ENCODE data around the gene TMC6. TPM values are rescaled to one million over a fixed set of nuclear protein-coding genes. Genes with fewer than 3 reads are reported as not detected.

TMC6 gene
- total and polyA plus RNA-seq, 4 donors, result 75.7 to 166 (median 98.9) TPM

DNA sequence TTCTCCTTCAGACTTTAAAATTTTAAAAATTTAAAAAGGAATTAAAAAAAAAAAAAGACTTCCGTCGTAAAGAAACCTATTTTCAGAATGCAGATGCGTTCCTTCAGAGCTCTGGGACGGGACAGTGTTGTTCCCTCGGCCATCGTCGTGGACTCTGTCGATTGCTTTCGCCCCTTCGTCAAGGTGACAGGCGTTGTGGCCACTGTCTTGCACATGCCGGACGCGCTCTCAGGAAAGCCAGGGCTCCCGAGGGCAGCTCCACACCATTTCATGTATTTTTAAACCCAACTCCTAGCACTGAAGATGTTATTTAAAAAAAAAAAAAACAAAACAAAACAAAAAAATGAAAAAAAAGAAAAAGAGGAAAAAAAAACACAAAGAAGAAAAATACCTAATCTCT, 22.3 kb downstream of the TMC6 start:
- DNase-seq, result no peak
- H3K9ac ChIP-seq (ENCODE audit: insufficient read depth in 1 of 2, low read length in 2 of 2), result no peak overlapping the region
- H3K4me3 ChIP-seq, result no peak overlapping the region
- 85 to 87% methylated on average over 15 of the region's 15 CpGs for WGBS, 2 donors
- ATAC-seq (ENCODE audit: insufficient read depth, low FRiP score), result no peak
- H3K9me3 ChIP-seq (ENCODE audit: control insufficient read depth in 4 of 4, insufficient read depth in 3 of 4, low read length in 3 of 4), result peaks cover 0 to 2% (median 0%) of the 10 kb centered on the region in 4 donors
- TF ChIP-seq, protein P1, sequence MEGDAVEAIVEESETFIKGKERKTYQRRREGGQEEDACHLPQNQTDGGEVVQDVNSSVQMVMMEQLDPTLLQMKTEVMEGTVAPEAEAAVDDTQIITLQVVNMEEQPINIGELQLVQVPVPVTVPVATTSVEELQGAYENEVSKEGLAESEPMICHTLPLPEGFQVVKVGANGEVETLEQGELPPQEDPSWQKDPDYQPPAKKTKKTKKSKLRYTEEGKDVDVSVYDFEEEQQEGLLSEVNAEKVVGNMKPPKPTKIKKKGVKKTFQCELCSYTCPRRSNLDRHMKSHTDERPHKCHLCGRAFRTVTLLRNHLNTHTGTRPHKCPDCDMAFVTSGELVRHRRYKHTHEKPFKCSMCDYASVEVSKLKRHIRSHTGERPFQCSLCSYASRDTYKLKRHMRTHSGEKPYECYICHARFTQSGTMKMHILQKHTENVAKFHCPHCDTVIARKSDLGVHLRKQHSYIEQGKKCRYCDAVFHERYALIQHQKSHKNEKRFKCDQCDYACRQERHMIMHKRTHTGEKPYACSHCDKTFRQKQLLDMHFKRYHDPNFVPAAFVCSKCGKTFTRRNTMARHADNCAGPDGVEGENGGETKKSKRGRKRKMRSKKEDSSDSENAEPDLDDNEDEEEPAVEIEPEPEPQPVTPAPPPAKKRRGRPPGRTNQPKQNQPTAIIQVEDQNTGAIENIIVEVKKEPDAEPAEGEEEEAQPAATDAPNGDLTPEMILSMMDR (IDR thresholded peaks at IDR 0.05; ENCODE audit: control extremely low read depth, extremely low read depth), result no peak
- H3K36me3 ChIP-seq (ENCODE audit: control insufficient read depth in 4 of 4, insufficient read depth in 4 of 4, low read length in 4 of 4), result peaks cover 11 to 43% (median 20%) of the 10 kb centered on the region in 4 donors
- H3K27me3 ChIP-seq (ENCODE audit: control insufficient read depth in 3 of 3, insufficient read depth in 3 of 3, low read length in 2 of 3), result no peaks in the 10 kb centered on the region
- H3K27ac ChIP-seq (ENCODE audit: low read depth in 1 of 2, low read length in 1 of 2), result no peak overlapping the region
- H3K4me1 ChIP-seq (ENCODE audit: control insufficient read depth in 5 of 5, insufficient read depth in 5 of 5, low read length in 5 of 5), result peaks cover 0 to 7% (median 0%) of the 10 kb centered on the region in 5 donors

DNA sequence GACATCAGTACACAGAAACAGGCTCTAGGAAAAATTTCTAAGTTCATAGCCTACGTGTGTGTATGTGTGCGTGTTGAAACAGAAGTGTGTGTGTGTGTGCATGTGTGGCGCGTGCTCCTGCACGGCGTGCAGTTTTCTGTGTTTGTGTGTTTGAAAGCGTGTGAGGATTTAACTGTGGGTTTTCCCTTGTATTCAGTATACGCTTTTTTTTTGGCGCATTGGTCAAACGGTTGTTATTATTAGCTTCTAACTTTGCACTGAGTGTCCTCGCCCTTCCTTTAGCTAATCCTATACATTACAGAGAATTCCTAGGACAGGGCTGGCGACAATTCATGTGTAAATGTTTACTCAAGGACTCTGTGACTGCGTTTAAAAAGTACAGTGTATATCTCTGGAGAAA, 23.0 kb downstream of the TMC6 start:
- Histone ChIP-seq H3K36me3 (ENCODE audit: control insufficient read depth in 4 of 4, insufficient read depth in 4 of 4, low read length in 4 of 4) (peaks cover 11 to 36% (median 21%) of the 10 kb centered on the region in 4 donors), H3K9ac (ENCODE audit: insufficient read depth in 1 of 2, low read length in 2 of 2) (no peak overlapping the region), H3K27ac (ENCODE audit: low read depth in 1 of 2, low read length in 1 of 2) (no peak overlapping the region), H3K9me3 (ENCODE audit: control insufficient read depth in 4 of 4, insufficient read depth in 3 of 4, low read length in 3 of 4) (peaks cover 0 to 2% (median 0%) of the 10 kb centered on the region in 4 donors), H3K4me3 (no peak overlapping the region), H3K27me3 (ENCODE audit: control insufficient read depth in 3 of 3, insufficient read depth in 3 of 3, low read length in 2 of 3) (no peaks in the 10 kb centered on the region), H3K4me1 (ENCODE audit: control insufficient read depth in 5 of 5, insufficient read depth in 5 of 5, low read length in 5 of 5) (peaks cover 0 to 7% (median 0%) of the 10 kb centered on the region in 5 donors)
- ATAC-seq (ENCODE audit: insufficient read depth, low FRiP score) (no peak), DNase-seq (peak in 2 of 3 donors; percentile 54 to 63)
- WGBS, 2 donors, result 64 to 69% methylated on average over 13 of the region's 13 CpGs
- TF ChIP-seq, protein P1 (IDR thresholded peaks at IDR 0.05; ENCODE audit: control extremely low read depth, extremely low read depth), result no peak

DNA sequence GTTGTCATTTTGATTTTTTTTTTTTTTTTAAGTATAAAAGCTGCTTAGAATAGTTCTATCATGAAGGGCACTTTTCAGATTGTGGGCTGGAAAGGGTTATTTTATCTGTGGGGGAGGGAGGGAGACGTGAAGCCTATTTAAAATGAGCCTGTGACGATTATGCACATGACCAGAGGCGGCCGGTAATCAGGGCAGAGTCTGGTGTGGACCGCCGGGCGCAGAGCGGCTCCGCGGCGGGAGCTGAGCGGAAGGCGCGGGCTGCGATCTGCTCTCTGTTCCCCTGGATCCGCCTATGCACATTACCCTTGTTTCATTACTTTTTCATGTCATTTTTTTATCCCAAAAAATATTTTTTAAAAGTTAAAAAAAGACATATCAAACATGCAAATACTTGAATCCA, 23.5 kb downstream of the TMC6 start:
- no peak overlapping the region for H3K9ac ChIP-seq (ENCODE audit: insufficient read depth in 1 of 2, low read length in 2 of 2)
- H3K36me3 ChIP-seq (ENCODE audit: control insufficient read depth in 4 of 4, insufficient read depth in 4 of 4, low read length in 4 of 4), result peaks cover 11 to 36% (median 23%) of the 10 kb centered on the region in 4 donors
- no peak overlapping the region for H3K27ac ChIP-seq (ENCODE audit: low read depth in 1 of 2, low read length in 1 of 2)
- no peak for ATAC-seq (ENCODE audit: insufficient read depth, low FRiP score)
- H3K27me3 ChIP-seq (ENCODE audit: control insufficient read depth in 3 of 3, insufficient read depth in 3 of 3, low read length in 2 of 3), result no peaks in the 10 kb centered on the region
- no peak for DNase-seq
- H3K4me1 ChIP-seq (ENCODE audit: control insufficient read depth in 5 of 5, insufficient read depth in 5 of 5, low read length in 5 of 5), result peaks cover 0 to 7% (median 0%) of the 10 kb centered on the region in 5 donors
- TF ChIP-seq, protein P1 (IDR thresholded peaks at IDR 0.05; ENCODE audit: control extremely low read depth, extremely low read depth), result no peak
- 76 to 88% methylated on average over 16 of the region's 16 CpGs for WGBS, 2 donors
- H3K4me3 ChIP-seq, result no peak overlapping the region
- peaks cover 0 to 2% (median 0%) of the 10 kb centered on the region in 4 donors for H3K9me3 ChIP-seq (ENCODE audit: control insufficient read depth in 4 of 4, insufficient read depth in 3 of 4, low read length in 3 of 4)

DNA sequence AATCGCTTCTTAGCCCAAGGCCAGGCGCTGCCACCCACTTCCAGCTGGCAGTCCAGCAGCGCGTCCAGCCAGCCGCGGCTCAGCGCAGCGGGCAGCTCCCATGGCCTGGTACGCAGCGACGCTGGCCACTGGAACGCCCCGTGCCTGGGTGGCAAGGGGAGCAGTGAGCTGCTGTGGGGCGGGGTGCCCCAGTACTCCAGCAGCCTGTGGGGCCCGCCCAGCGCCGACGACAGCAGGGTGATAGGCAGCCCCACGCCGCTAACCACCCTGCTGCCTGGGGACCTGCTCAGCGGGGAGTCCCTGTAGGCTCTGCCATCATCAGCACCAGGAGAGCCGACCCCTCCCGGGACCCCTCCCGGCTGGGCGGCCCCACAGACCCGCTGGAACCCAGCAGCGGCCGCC, 24.0 kb downstream of the TMC6 start:
- peaks cover 11 to 39% (median 25%) of the 10 kb centered on the region in 4 donors for H3K36me3 ChIP-seq (ENCODE audit: control insufficient read depth in 4 of 4, insufficient read depth in 4 of 4, low read length in 4 of 4)
- no peak overlapping the region for H3K9ac ChIP-seq (ENCODE audit: insufficient read depth in 1 of 2, low read length in 2 of 2)
- no peak overlapping the region for H3K4me3 ChIP-seq
- no peaks in the 10 kb centered on the region for H3K27me3 ChIP-seq (ENCODE audit: control insufficient read depth in 3 of 3, insufficient read depth in 3 of 3, low read length in 2 of 3)
- DNase-seq (no peak), ATAC-seq (ENCODE audit: insufficient read depth, low FRiP score) (no peak)
- peaks cover 0 to 2% (median 0%) of the 10 kb centered on the region in 4 donors for H3K9me3 ChIP-seq (ENCODE audit: control insufficient read depth in 4 of 4, insufficient read depth in 3 of 4, low read length in 3 of 4)
- peaks cover 0 to 7% (median 0%) of the 10 kb centered on the region in 5 donors for H3K4me1 ChIP-seq (ENCODE audit: control insufficient read depth in 5 of 5, insufficient read depth in 5 of 5, low read length in 5 of 5)
- H3K27ac ChIP-seq (ENCODE audit: low read depth in 1 of 2, low read length in 1 of 2), result no peak overlapping the region
- TF ChIP-seq, protein P1 (IDR thresholded peaks at IDR 0.05; ENCODE audit: control extremely low read depth, extremely low read depth), result no peak
- 96 to 97% methylated on average over 28 of the region's 28 CpGs for WGBS, 2 donors
